ENCODE data around the gene RAD1.

RAD1 gene

DNA sequence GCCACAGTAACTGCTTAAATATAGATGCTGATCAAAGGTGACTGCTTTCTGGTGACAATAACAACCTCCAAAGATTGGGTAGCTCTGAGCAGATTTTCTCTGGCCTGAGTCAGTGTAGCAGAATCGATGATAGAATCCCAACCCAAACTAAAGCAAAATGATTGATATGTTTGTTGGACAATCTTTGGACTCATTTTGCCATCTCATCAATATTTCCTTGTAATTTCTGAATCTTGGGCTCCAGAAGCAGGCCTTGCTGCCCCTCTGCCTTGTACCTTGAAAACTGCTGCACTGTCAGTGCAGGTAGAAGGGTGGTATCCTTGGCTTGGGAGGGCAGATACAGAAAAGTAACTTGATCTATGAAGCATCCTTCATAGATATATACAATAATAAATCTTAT lies 57.4 kb downstream of the RAD1 start:
- Histone ChIP-seq H3K36me3 (ENCODE audit: control insufficient read depth, low read depth, low read length) (no peaks in the 10 kb centered on the region), H3K4me3 (ENCODE audit: low read length) (no peak overlapping the region), H3K4me1 (ENCODE audit: control insufficient read depth, low read depth, low read length) (no peaks in the 10 kb centered on the region), H3K27ac (ENCODE audit: low read length) (no peak overlapping the region), H3K27me3 (ENCODE audit: control insufficient read depth, insufficient read depth, low read length) (no peaks in the 10 kb centered on the region), H3K9me3 (ENCODE audit: control insufficient read depth, low read depth, low read length) (no peaks in the 10 kb centered on the region), H3K9ac (ENCODE audit: low read length) (no peak overlapping the region)

DNA sequence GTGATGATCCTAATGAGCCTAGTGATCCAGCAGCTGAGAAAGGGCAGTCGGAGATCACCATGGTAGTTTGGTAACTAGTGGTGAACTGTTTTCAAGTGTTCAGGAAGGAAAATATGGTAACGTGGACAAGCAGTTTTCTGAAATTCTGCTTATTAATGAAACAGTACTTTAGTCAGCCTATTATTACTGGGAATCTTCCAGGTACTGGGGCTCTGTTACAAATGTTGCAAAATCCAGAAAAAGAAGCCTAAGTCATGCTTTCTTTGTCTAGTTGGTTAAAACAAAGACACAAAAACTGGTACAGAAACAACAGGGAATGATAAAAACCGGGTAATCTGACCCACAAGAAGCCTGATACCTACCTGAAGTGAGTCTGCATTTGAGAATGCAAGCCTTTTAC lies 58.1 kb downstream of the RAD1 start:
- H3K36me3 ChIP-seq (ENCODE audit: control insufficient read depth, low read depth, low read length) = no peaks in the 10 kb centered on the region
- no peaks in the 10 kb centered on the region for H3K27me3 ChIP-seq (ENCODE audit: control insufficient read depth, insufficient read depth, low read length)
- no peak overlapping the region for H3K4me3 ChIP-seq (ENCODE audit: low read length)
- no peaks in the 10 kb centered on the region for H3K4me1 ChIP-seq (ENCODE audit: control insufficient read depth, low read depth, low read length)
- no peak overlapping the region for H3K9ac ChIP-seq (ENCODE audit: low read length)
- no peaks in the 10 kb centered on the region for H3K9me3 ChIP-seq (ENCODE audit: control insufficient read depth, low read depth, low read length)
- H3K27ac ChIP-seq (ENCODE audit: low read length) = no peak overlapping the region

Measured in iPS-18a (cell line).